Progenitor cell of endocrine pancreas (in vitro differentiated cells): ENCODE measurements around the gene LRGUK. TPM values are rescaled to one million over a fixed set of nuclear protein-coding genes. Genes with fewer than 3 reads are reported as not detected.

Experiments
- DNase-seq: peaks from one replicate; pipeline ENCODE4 v3.0.0; 2021; ENCODE audit warnings: low spot score; ENCODE audit not compliant: unreplicated experiment
- H3K27ac Mint-ChIP-seq: 2 replicates; pipeline ENCODE4 v1.8.0; 2021; ENCODE audit warnings: mild to moderate bottlenecking, moderate library complexity, mixed read lengths
- H3K27me3 Mint-ChIP-seq: 2 replicates; pipeline ENCODE4 v1.8.0; 2021; ENCODE audit warnings: mixed read lengths
- H3K36me3 Mint-ChIP-seq: 2 replicates; pipeline ENCODE4 v1.8.0; 2022; ENCODE audit warnings: mixed read lengths; ENCODE audit not compliant: insufficient read depth
- H3K4me1 Mint-ChIP-seq: 2 replicates; pipeline ENCODE4 v1.8.0; 2021; ENCODE audit warnings: low read depth, mixed read lengths
- H3K4me3 Mint-ChIP-seq: 2 replicates; pipeline ENCODE4 v1.8.0; 2021; ENCODE audit warnings: low read depth, mild to moderate bottlenecking, moderate library complexity, mixed read lengths
- H3K9me3 Mint-ChIP-seq: 2 replicates; pipeline ENCODE4 v1.8.0; 2021; ENCODE audit warnings: low read depth, mixed read lengths
- CTCF ChIP-seq: fragments of 200-600 bp; sonication (generic); IDR thresholded peaks from one replicate; pipeline ENCODE4 v1.5.0; 2021; ENCODE audit warnings: antibody characterized with exemption, mild to moderate bottlenecking; ENCODE audit not compliant: unreplicated experiment
- total RNA-seq: library from RNA; stranded (reverse); gene quantifications from 2 replicates; pipeline ENCODE4 v1.2.1, GENCODE V29; 2021

The LRGUK gene
- total RNA-seq, 1 donor from 2014 or later, result 2.6 TPM

GRCh38 chr7:134126146-134126545, 994 bp upstream of the LRGUK start:
- peak overlapping the region; percentile 84 for H3K4me3 Mint-ChIP-seq
- TF ChIP-seq CTCF, result no peak
- peaks cover 11% of the 10 kb centered on the region for H3K4me1 Mint-ChIP-seq
- DNase-seq, result no peak
- peaks cover 37% of the 10 kb centered on the region for H3K27me3 Mint-ChIP-seq
- no peaks in the 10 kb centered on the region for H3K9me3 Mint-ChIP-seq
- no peak overlapping the region for H3K27ac Mint-ChIP-seq
- no peaks in the 10 kb centered on the region for H3K36me3 Mint-ChIP-seq

GRCh38 chr7:134126596-134126965, 559 bp upstream of the LRGUK start:
- peak overlapping the region; percentile 46 for H3K27ac Mint-ChIP-seq
- H3K4me3 Mint-ChIP-seq, result peak overlapping the region; percentile 84
- no peak for TF ChIP-seq CTCF
- no peaks in the 10 kb centered on the region for H3K9me3 Mint-ChIP-seq
- H3K4me1 Mint-ChIP-seq, result peaks cover 11% of the 10 kb centered on the region
- no peak for DNase-seq
- H3K36me3 Mint-ChIP-seq, result no peaks in the 10 kb centered on the region
- H3K27me3 Mint-ChIP-seq, result peaks cover 37% of the 10 kb centered on the region

GRCh38 chr7:134128829-134129228, 1.7 kb downstream of the LRGUK start:
- no peak for TF ChIP-seq CTCF
- peak overlapping the region; percentile 84 for H3K4me3 Mint-ChIP-seq
- H3K36me3 Mint-ChIP-seq, result no peaks in the 10 kb centered on the region
- H3K27me3 Mint-ChIP-seq, result peaks cover 37% of the 10 kb centered on the region
- no peaks in the 10 kb centered on the region for H3K9me3 Mint-ChIP-seq
- no peak for DNase-seq
- H3K4me1 Mint-ChIP-seq, result peaks cover 11% of the 10 kb centered on the region
- H3K27ac Mint-ChIP-seq, result no peak overlapping the region

GRCh38 chr7:134129856-134130523, 2.9 kb downstream of the LRGUK start:
- Mint-ChIP-seq H3K27me3 (peaks cover 31% of the 10 kb centered on the region), H3K9me3 (no peaks in the 10 kb centered on the region), H3K27ac (no peak overlapping the region), H3K4me3 (peak overlapping the region; percentile 50), H3K36me3 (no peaks in the 10 kb centered on the region), H3K4me1 (peaks cover 11% of the 10 kb centered on the region)
- DNase-seq, result no peak
- no peak for TF ChIP-seq CTCF

GRCh38 chr7:134134004-134134403, 6.9 kb downstream of the LRGUK start:
- H3K4me3 Mint-ChIP-seq, result no peak overlapping the region
- TF ChIP-seq CTCF, result no peak
- no peaks in the 10 kb centered on the region for H3K36me3 Mint-ChIP-seq
- no peak for DNase-seq
- H3K27ac Mint-ChIP-seq, result no peak overlapping the region
- peaks cover 6% of the 10 kb centered on the region for H3K27me3 Mint-ChIP-seq
- no peaks in the 10 kb centered on the region for H3K9me3 Mint-ChIP-seq
- peaks cover 1% of the 10 kb centered on the region for H3K4me1 Mint-ChIP-seq
